K562 (cell line): ENCODE results near the gene GPS2. TPM values are rescaled to one million over a fixed set of nuclear protein-coding genes. Genes with fewer than 3 reads are reported as not detected.
A peak's percentile ranks its signal among the peaks of the same experiment; 100 is the strongest.

Experiments used
- BHLHE40 ChIP-seq: IDR thresholded peaks from 2 replicates; pipeline ENCODE4 v1.6.1; 2011; ENCODE audit warnings: low read length, improper control_type of control experiment
- CTCF ChIP-seq, 3 experiments: IDR thresholded peaks in 2 of 3; conservative IDR thresholded peaks in 1 of 3; 2 replicates each; pipeline ENCODE4 v1.5.1; 2011 to 2012; ENCODE audit warnings: low read length in 3 of 3, mild to moderate bottlenecking in 3 of 3, control low read depth in 2 of 3, improper control_type of control experiment in 1 of 3, inconsistent platforms in 1 of 3, low read depth in 1 of 3, mixed read lengths in 1 of 3, moderate library complexity in 1 of 3; ENCODE audit not compliant: insufficient read depth in 2 of 3
- GATAD2A ChIP-seq: fragments of 450-650 bp; IDR thresholded peaks from 2 replicates; pipeline ENCODE4 v1.6.1; 2017
- HMGXB4 ChIP-seq: sonication (generic); formaldehyde crosslinking; IDR thresholded peaks from 2 replicates; pipeline ENCODE4 v1.8.1; 2023; ENCODE audit warnings: mild to moderate bottlenecking, missing genetic modification reagents
- KDM2B ChIP-seq: fragments of 250-450 bp; sonication (Bioruptor Pico); IDR thresholded peaks from 2 replicates; pipeline ENCODE4 v1.8.0; 2021; ENCODE audit warnings: mild to moderate bottlenecking, moderate library complexity
- MYNN ChIP-seq, 2 experiments: sonication (generic); formaldehyde crosslinking in 1 of 2; IDR thresholded peaks; 2 replicates each; pipeline versions ENCODE4 v1.5.0 to v1.6.1; 2016 to 2020; ENCODE audit warnings: antibody characterized with exemption in 1 of 2, missing genetic modification reagents in 1 of 2
- RREB1 ChIP-seq: fragments of 250-450 bp; sonication (Bioruptor Pico); IDR thresholded peaks from 2 replicates; pipeline ENCODE4 v1.4.0; 2020
- SMC3 ChIP-seq: conservative IDR thresholded peaks from 2 replicates; pipeline ENCODE4 v1.6.1; 2011; ENCODE audit warnings: low read depth, low read length, improper control_type of control experiment; ENCODE audit not compliant: insufficient read depth
- ZBTB33 ChIP-seq: sonication (generic); formaldehyde crosslinking; IDR thresholded peaks from 2 replicates; pipeline ENCODE4 v1.8.1; 2023; ENCODE audit warnings: mild to moderate bottlenecking, missing genetic modification reagents
- ZBTB43 ChIP-seq: sonication (generic); formaldehyde crosslinking; IDR thresholded peaks from 2 replicates; pipeline ENCODE4 v1.8.0; 2023; ENCODE audit warnings: mild to moderate bottlenecking, missing genetic modification reagents
- ZBTB7A ChIP-seq: IDR thresholded peaks from 2 replicates; pipeline ENCODE4 v1.6.1; 2011; ENCODE audit warnings: low read depth, mild to moderate bottlenecking, low read length, moderate library complexity, borderline replicate concordance; ENCODE audit not compliant: control insufficient read depth
- ZNF174 ChIP-seq: fragments of 250-450 bp; sonication (Bioruptor Pico); IDR thresholded peaks from 2 replicates; pipeline ENCODE4 v1.4.0; 2020; ENCODE audit warnings: mild to moderate bottlenecking
- ZNF263 ChIP-seq: sonication (generic); formaldehyde crosslinking; IDR thresholded peaks from 2 replicates; pipeline ENCODE4 v1.8.0; 2022; ENCODE audit warnings: mild to moderate bottlenecking, missing genetic modification reagents, borderline replicate concordance
- polyA plus RNA-seq, 8 experiments: library from polyadenylated mRNA; depleted of rRNA in 4 of 8; stranded (reverse) in 5 of 8; unstranded in 3 of 8; fragments of >200 nt; fragmentation: Nextera tagmentation in 2 of 8; fragmentation: Illumina TruSeq in 1 of 8; extraction: Ambion mirVana in 2 of 8; extraction: Trizol in 1 of 8; gene quantifications; 2 replicates each; pipeline versions ENCODE4 v1.2.1 to v1.2.3, GENCODE V29; 2011 to 2014; ENCODE audit warnings: inconsistent platforms in 1 of 8, missing spikeins in 1 of 8
- total RNA-seq, 7 experiments: library from RNA; depleted of rRNA in 6 of 7; stranded (reverse); fragments of >200 nt in 6 of 7; fragmentation: Illumina TruSeq in 2 of 7; extraction: Trizol in 2 of 7; gene quantifications; 2 replicates each; pipeline versions ENCODE4 v1.2.1 to v1.2.3, GENCODE V29; 2011 to 2021; ENCODE audit warnings: low replicate concordance in 1 of 7

GPS2 gene
- total and polyA plus RNA-seq, 9 of the 15 experiments (the other 6 are each of a cell fraction or from before 2014, with no cell fraction given), result 18.3 to 75.7 (median 37.0) TPM

GRCh38 chr17:7280519-7281073 lies 34.6 kb downstream of the GPS2 start (continued):
- TF ChIP-seq HMGXB4 (CRISPR knock-in tag), result peak; percentile 93
- peak; percentile 25; the same call in 1 of the 2 replicates for TF ChIP-seq ZBTB33 (CRISPR knock-in tag)
- no peak for TF ChIP-seq KDM2B (CRISPR knock-in tag)
- peak; percentile 57; the same call in 1 of the 2 replicates for TF ChIP-seq ZBTB7A
- no peak for TF ChIP-seq ZBTB43 (CRISPR knock-in tag)
- TF ChIP-seq ZNF263 (CRISPR knock-in tag), result peak; percentile 44; the same call in 1 of the 2 replicates
- no peak for TF ChIP-seq ZNF174
- TF ChIP-seq CTCF (IDR thresholded peaks at IDR 0.05 in 2 of 3, conservative IDR thresholded peaks at IDR 0.05 in 1 of 3; ENCODE audit: insufficient read depth in 2 of 3, low read depth in 1 of 3, low read length in 3 of 3), result peak; percentile 93 to 95 (median 95)
- 0 out of 2 replicates have a peak, but pooled peaks have one; percentile 15 for TF ChIP-seq BHLHE40
- no peak for TF ChIP-seq GATAD2A
- 0 out of 2 replicates have a peak, but pooled peaks have one; percentile 50 for TF ChIP-seq MYNN (IDR thresholded peaks at IDR 0.05)
- no peak for TF ChIP-seq MYNN (CRISPR knock-in tag; IDR thresholded peaks at IDR 0.05)
- TF ChIP-seq SMC3, result peak; percentile 88
- TF ChIP-seq RREB1 (CRISPR knock-in tag), result no peak
